ENCODE measurements around the gene CFAP77. TPM values are rescaled to one million over a fixed set of nuclear protein-coding genes. Genes with fewer than 3 reads are reported as not detected.
A peak's percentile ranks its signal among the peaks of the same experiment; 100 is the strongest.

Gene CFAP77
- total RNA-seq, 1 donor from 2014 or later, result 1.8 TPM

DNA sequence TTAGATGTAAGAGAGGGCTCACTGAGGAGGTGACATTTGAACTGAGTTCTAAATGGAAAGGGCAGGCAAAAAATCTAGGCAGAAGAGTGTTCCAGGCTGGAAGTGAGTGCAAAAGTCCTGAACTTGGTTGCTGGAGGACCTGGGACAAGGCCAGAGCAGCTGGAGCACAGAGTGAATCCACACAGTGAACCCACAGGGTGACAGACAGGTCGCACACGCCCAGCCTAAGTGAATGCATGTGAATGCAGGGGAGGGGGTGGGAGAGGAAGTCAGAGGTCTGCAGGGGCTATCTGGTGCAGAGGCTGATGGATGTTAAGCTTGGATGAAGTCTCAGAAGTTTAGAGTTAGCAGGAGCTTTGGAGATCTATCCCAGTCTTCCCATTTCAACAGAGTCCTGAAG lies 2.8 kb upstream of the CFAP77 start:
- H3K27me3 Mint-ChIP-seq (ENCODE audit: insufficient read depth, low read depth), result peaks cover 13% of the 10 kb centered on the region
- no peaks in the 10 kb centered on the region for H3K9me3 Mint-ChIP-seq
- H3K9ac ChIP-seq, result no peak overlapping the region
- no peak for DNase-seq (ENCODE audit: low spot score)
- peaks cover 5% of the 10 kb centered on the region for H4K20me1 ChIP-seq (ENCODE audit: low read depth)
- H3K9me3 ChIP-seq (ENCODE audit: low read depth), result no peaks in the 10 kb centered on the region
- H3K4me1 Mint-ChIP-seq, result peaks cover 45% of the 10 kb centered on the region
- H3K27ac Mint-ChIP-seq, result no peak overlapping the region
- no peaks in the 10 kb centered on the region for H3K36me3 ChIP-seq
- H3K27ac ChIP-seq, result no peak overlapping the region
- peak overlapping the region; percentile 98 for H3K4me2 ChIP-seq
- H2AFZ ChIP-seq (replicated peaks), result peak overlapping the region; percentile 90
- peaks cover 6% of the 10 kb centered on the region for H3K36me3 Mint-ChIP-seq
- H3K4me3 ChIP-seq, result no peak overlapping the region
- H3K4me1 ChIP-seq, result peaks cover 7% of the 10 kb centered on the region
- TF ChIP-seq EZH2phosphoT487 (IDR thresholded peaks at IDR 0.05), result no peak
- TF ChIP-seq, protein P1, sequence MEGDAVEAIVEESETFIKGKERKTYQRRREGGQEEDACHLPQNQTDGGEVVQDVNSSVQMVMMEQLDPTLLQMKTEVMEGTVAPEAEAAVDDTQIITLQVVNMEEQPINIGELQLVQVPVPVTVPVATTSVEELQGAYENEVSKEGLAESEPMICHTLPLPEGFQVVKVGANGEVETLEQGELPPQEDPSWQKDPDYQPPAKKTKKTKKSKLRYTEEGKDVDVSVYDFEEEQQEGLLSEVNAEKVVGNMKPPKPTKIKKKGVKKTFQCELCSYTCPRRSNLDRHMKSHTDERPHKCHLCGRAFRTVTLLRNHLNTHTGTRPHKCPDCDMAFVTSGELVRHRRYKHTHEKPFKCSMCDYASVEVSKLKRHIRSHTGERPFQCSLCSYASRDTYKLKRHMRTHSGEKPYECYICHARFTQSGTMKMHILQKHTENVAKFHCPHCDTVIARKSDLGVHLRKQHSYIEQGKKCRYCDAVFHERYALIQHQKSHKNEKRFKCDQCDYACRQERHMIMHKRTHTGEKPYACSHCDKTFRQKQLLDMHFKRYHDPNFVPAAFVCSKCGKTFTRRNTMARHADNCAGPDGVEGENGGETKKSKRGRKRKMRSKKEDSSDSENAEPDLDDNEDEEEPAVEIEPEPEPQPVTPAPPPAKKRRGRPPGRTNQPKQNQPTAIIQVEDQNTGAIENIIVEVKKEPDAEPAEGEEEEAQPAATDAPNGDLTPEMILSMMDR (IDR thresholded peaks at IDR 0.05), result no peak
- no peak for TF ChIP-seq EZH2 (IDR thresholded peaks at IDR 0.05)
- H3K79me2 ChIP-seq (ENCODE audit: low read depth), result peaks cover 43% of the 10 kb centered on the region
- H3K27me3 ChIP-seq, result peaks cover 44% of the 10 kb centered on the region
- H3F3A ChIP-seq (ENCODE audit: low read depth), result peaks cover 19% of the 10 kb centered on the region
- H3K4me3 Mint-ChIP-seq, result peak overlapping the region; percentile 93

DNA sequence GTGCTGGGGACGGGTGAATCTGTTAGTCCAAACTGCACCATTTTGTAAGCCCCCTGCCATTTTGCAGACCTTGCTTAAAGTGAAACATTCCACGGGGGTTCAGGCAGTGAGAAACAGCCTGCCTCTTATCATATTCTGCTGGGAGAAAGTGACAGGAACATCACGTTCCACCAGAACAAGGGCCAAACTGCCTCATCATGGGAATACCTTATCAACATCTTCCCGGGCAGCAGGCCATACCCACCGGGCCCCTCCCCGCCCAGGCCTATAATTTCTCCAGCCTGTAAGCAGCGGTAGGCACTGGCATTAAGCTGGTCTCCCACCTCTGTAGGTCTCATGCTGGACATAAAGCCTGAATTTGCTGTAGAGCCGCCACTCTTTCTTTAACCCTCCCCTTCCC lies 1.5 kb upstream of the CFAP77 start:
- Mint-ChIP-seq H3K27me3 (ENCODE audit: insufficient read depth, low read depth) (peaks cover 15% of the 10 kb centered on the region), H3K9me3 (no peaks in the 10 kb centered on the region), H3K4me3 (peak overlapping the region; percentile 33), H3K27ac (peak overlapping the region; percentile 3), H3K4me1 (peaks cover 52% of the 10 kb centered on the region), H3K36me3 (no peaks in the 10 kb centered on the region)
- no peak overlapping the region for H3K4me2 ChIP-seq
- no peak for DNase-seq (ENCODE audit: low spot score)
- H3K4me3 ChIP-seq, result no peak overlapping the region
- H3K27me3 ChIP-seq, result peaks cover 57% of the 10 kb centered on the region
- H2AFZ ChIP-seq (replicated peaks), result no peak overlapping the region
- peaks cover 31% of the 10 kb centered on the region for H3K79me2 ChIP-seq (ENCODE audit: low read depth)
- H3F3A ChIP-seq (ENCODE audit: low read depth), result peaks cover 19% of the 10 kb centered on the region
- H3K9ac ChIP-seq, result no peak overlapping the region
- H3K4me1 ChIP-seq, result peaks cover 11% of the 10 kb centered on the region
- H3K36me3 ChIP-seq, result no peaks in the 10 kb centered on the region
- H3K27ac ChIP-seq, result no peak overlapping the region
- TF ChIP-seq EZH2phosphoT487 (IDR thresholded peaks at IDR 0.05) (no peak), EZH2 (IDR thresholded peaks at IDR 0.05) (no peak)
- TF ChIP-seq, protein P1 (IDR thresholded peaks at IDR 0.05), result no peak
- H3K9me3 ChIP-seq (ENCODE audit: low read depth), result no peaks in the 10 kb centered on the region
- peaks cover 5% of the 10 kb centered on the region for H4K20me1 ChIP-seq (ENCODE audit: low read depth)

DNA sequence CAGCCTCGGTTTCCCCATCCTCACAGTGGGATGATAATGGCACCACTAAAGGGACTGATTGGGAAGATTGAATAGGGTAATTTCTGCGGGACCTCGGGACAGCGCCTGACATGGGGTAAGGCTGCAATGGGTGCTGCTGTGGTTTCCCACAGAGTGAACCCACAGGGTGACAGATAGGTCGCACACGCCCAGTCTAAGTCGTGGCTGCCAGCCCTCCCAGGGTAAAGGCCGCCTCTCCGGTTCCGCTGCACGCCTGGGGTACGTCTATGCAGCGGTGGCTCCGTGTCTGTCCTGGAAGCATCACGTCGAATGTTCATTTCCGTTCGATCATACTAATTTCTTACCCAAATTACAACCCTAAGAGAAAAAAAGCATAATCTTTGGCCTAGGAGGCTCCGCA lies 631 bp downstream of the CFAP77 start:
- H3K36me3 ChIP-seq, result no peaks in the 10 kb centered on the region
- H3K4me3 Mint-ChIP-seq, result peak overlapping the region; percentile 82
- H3K27me3 ChIP-seq, result peaks cover 78% of the 10 kb centered on the region
- peak overlapping the region; percentile 87 for H3K4me2 ChIP-seq
- H3K9me3 Mint-ChIP-seq, result no peaks in the 10 kb centered on the region
- H3K9ac ChIP-seq, result no peak overlapping the region
- no peaks in the 10 kb centered on the region for H3K9me3 ChIP-seq (ENCODE audit: low read depth)
- H3K4me1 ChIP-seq, result peaks cover 22% of the 10 kb centered on the region
- H3K27ac Mint-ChIP-seq, result no peak overlapping the region
- peaks cover 17% of the 10 kb centered on the region for H3K27me3 Mint-ChIP-seq (ENCODE audit: insufficient read depth, low read depth)
- H3K36me3 Mint-ChIP-seq, result no peaks in the 10 kb centered on the region
- H3K79me2 ChIP-seq (ENCODE audit: low read depth), result peaks cover 10% of the 10 kb centered on the region
- peak; percentile 23 for DNase-seq (ENCODE audit: low spot score)
- peaks cover 62% of the 10 kb centered on the region for H3K4me1 Mint-ChIP-seq
- H3K4me3 ChIP-seq, result peak overlapping the region; percentile 61
- peaks cover 30% of the 10 kb centered on the region for H3F3A ChIP-seq (ENCODE audit: low read depth)
- H3K27ac ChIP-seq, result no peak overlapping the region
- peaks cover 5% of the 10 kb centered on the region for H4K20me1 ChIP-seq (ENCODE audit: low read depth)
- TF ChIP-seq EZH2 (IDR thresholded peaks at IDR 0.05), result no peak
- H2AFZ ChIP-seq (replicated peaks), result no peak overlapping the region

DNA sequence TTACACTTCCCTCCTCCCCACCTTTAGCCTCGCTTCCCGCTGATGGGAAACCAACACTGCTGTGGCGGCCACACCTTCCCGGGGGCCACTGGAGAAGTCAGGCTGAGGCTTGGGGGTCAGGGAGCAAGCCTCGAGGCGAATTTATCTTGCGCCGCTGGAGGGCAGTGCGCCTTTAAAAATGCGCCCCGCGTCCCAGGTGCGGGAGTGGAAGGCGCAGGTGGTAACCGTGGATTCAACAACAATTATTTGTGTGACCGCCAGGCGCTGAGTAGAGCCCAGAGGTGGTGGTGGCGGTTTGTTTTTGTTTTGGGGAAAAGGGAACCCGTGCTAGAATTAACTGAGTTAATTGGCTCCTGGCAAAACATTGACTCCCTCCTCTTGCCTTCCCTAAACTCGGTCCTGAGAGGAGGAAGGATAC lies 1.1 kb downstream of the CFAP77 start:
- peak; percentile 90 for DNase-seq (ENCODE audit: low spot score)
- no peak overlapping the region for H3K27ac ChIP-seq
- Mint-ChIP-seq H3K27me3 (ENCODE audit: insufficient read depth, low read depth) (peaks cover 17% of the 10 kb centered on the region), H3K4me3 (peak overlapping the region; percentile 82), H3K9me3 (no peaks in the 10 kb centered on the region), H3K4me1 (peaks cover 62% of the 10 kb centered on the region), H3K27ac (no peak overlapping the region), H3K36me3 (no peaks in the 10 kb centered on the region)
- H3K36me3 ChIP-seq, result no peaks in the 10 kb centered on the region
- TF ChIP-seq EZH2phosphoT487 (IDR thresholded peaks at IDR 0.05), result no peak
- TF ChIP-seq, protein P1 (IDR thresholded peaks at IDR 0.05), result peak; percentile 92
- H3K9ac ChIP-seq, result no peak overlapping the region
- H2AFZ ChIP-seq (replicated peaks), result no peak overlapping the region
- peaks cover 24% of the 10 kb centered on the region for H3K4me1 ChIP-seq
- H4K20me1 ChIP-seq (ENCODE audit: low read depth), result peaks cover 5% of the 10 kb centered on the region
- H3K79me2 ChIP-seq (ENCODE audit: low read depth), result peaks cover 5% of the 10 kb centered on the region
- peak overlapping the region; percentile 61 for H3K4me3 ChIP-seq
- H3K9me3 ChIP-seq (ENCODE audit: low read depth), result no peaks in the 10 kb centered on the region
- peaks cover 83% of the 10 kb centered on the region for H3K27me3 ChIP-seq
- H3K4me2 ChIP-seq, result peak overlapping the region; percentile 87
- peaks cover 30% of the 10 kb centered on the region for H3F3A ChIP-seq (ENCODE audit: low read depth)

Measured in neural progenitor cell (in vitro differentiated cells).